Vagina (tissue), 2 donors: ENCODE data around the gene FOXD1. TPM values are rescaled to one million over a fixed set of nuclear protein-coding genes. Genes with fewer than 3 reads are reported as not detected.

ENCODE experiments used
- DNase-seq, 2 donors: peaks; one replicate each; pipeline ENCODE4 v3.0.0-alpha.2; 2017; ENCODE audit errors: extremely low spot score in 2 of 2
- H3K27ac ChIP-seq: fragments of 200-600 bp; sonication (generic); one replicate; pipeline ENCODE4 v1.5.1; 2019
- H3K27me3 ChIP-seq: fragments of 200-600 bp; sonication (generic); one replicate; pipeline ENCODE4 v1.5.1; 2019
- H3K36me3 ChIP-seq, 2 donors: fragments of 200-600 bp; sonication (generic); one replicate each; pipeline ENCODE4 v1.5.1; 2017 to 2019
- H3K4me1 ChIP-seq: fragments of 200-600 bp; sonication (generic); one replicate; pipeline ENCODE4 v1.5.1; 2019
- H3K4me3 ChIP-seq, 2 donors: fragments of 200-600 bp; sonication (generic); 1 replicate in 1 of 2; 2 replicates in 1 of 2; pipeline ENCODE4 v1.5.1; 2016 to 2019
- H3K9me3 ChIP-seq: fragments of 200-600 bp; sonication (generic); one replicate; pipeline ENCODE4 v1.5.1; 2019
- POLR2A ChIP-seq, 2 donors: fragments of 450-650 bp; IDR thresholded peaks; one replicate each; pipeline ENCODE4 v1.6.1; 2017; ENCODE audit warnings: antibody characterized with exemption in 2 of 2, mild to moderate bottlenecking in 2 of 2, moderate library complexity in 2 of 2
- POLR2AphosphoS5 ChIP-seq, 2 donors: sonication (generic); formaldehyde crosslinking; IDR thresholded peaks; one replicate each; pipeline ENCODE4 v1.9.0; 2017; ENCODE audit warnings: antibody characterized with exemption in 2 of 2, mild to moderate bottlenecking in 2 of 2, low read depth in 1 of 2; ENCODE audit not compliant: insufficient read depth in 1 of 2
- intact Hi-C: fragments of 100-400 bp; cut with DNase I; formaldehyde crosslinking; loops from one replicate; pipeline ENCODE4 v1.15.1; 2023
- total RNA-seq: library from RNA; depleted of rRNA; stranded (reverse); fragments of >200 nt; gene quantifications from one replicate; pipeline ENCODE4 v1.2.3, GENCODE V29; 2016
- TF ChIP-seq, protein P1 (sequence below), 3 experiments: fragments of 450-650 bp in 2 of 3; fragments of 200-600 bp in 1 of 3; sonication (generic) in 1 of 3; IDR thresholded peaks; one replicate each; pipeline ENCODE4 v1.5.1; 2017 to 2019; ENCODE audit warnings: antibody characterized with exemption in 3 of 3, mild to moderate bottlenecking in 2 of 3, moderate library complexity in 2 of 3

The FOXD1 gene
- total RNA-seq, 1 donor from 2014 or later, result not detected

DNA sequence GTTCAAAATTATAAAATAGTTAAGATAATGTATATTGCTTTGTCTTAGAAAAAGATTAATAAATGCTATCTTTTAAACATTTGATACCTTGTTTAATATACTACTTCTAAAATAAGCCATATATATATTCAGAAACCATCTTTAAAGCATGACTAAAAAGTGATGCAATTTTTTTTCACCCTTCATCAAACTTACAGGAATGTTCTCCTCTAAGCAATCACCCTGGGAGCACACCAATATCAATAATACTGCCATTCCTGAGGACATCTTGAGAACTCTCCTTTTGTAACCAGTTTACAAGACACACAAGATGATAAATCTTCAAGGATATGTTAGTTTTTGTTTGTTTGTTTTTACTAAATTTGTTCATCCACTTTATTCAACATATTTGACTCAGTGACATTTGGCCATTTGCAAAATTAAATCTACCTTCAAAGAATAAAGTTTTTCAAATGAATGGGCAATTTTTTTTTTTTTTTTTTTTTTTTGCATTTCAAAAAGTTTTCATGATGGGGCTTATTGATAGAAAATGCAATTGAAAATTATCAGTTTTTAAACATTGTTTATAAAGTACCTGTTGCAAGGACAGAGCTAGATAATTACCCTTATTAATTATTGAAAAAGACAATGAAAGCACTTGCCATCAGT is 17.2 kb downstream of the FOXD1 start:
- peaks cover 6% of the 10 kb centered on the region for H3K4me1 ChIP-seq
- TF ChIP-seq POLR2A (IDR thresholded peaks at IDR 0.05), result no peak
- H3K9me3 ChIP-seq, result no peaks in the 10 kb centered on the region
- H3K4me3 ChIP-seq, result no peak overlapping the region
- peaks cover 4% of the 10 kb centered on the region for H3K27me3 ChIP-seq
- H3K27ac ChIP-seq, result no peak overlapping the region
- H3K36me3 ChIP-seq, result no peaks in the 10 kb centered on the region
- intact Hi-C loops, result no loop called here
- no peak for DNase-seq

GRCh38 chr5:73426034-73426433 is 22.5 kb downstream of the FOXD1 start:
- Histone ChIP-seq H3K4me3 (no peak overlapping the region), H3K27me3 (no peaks in the 10 kb centered on the region), H3K27ac (no peak overlapping the region), H3K4me1 (no peaks in the 10 kb centered on the region), H3K9me3 (no peaks in the 10 kb centered on the region), H3K36me3 (no peaks in the 10 kb centered on the region)
- no peak for DNase-seq
- no peak for TF ChIP-seq POLR2AphosphoS5 (IDR thresholded peaks at IDR 0.05; ENCODE audit: insufficient read depth in 1 of 2, low read depth in 1 of 2)
- TF ChIP-seq POLR2A (IDR thresholded peaks at IDR 0.05), result no peak
- TF ChIP-seq, protein P1, sequence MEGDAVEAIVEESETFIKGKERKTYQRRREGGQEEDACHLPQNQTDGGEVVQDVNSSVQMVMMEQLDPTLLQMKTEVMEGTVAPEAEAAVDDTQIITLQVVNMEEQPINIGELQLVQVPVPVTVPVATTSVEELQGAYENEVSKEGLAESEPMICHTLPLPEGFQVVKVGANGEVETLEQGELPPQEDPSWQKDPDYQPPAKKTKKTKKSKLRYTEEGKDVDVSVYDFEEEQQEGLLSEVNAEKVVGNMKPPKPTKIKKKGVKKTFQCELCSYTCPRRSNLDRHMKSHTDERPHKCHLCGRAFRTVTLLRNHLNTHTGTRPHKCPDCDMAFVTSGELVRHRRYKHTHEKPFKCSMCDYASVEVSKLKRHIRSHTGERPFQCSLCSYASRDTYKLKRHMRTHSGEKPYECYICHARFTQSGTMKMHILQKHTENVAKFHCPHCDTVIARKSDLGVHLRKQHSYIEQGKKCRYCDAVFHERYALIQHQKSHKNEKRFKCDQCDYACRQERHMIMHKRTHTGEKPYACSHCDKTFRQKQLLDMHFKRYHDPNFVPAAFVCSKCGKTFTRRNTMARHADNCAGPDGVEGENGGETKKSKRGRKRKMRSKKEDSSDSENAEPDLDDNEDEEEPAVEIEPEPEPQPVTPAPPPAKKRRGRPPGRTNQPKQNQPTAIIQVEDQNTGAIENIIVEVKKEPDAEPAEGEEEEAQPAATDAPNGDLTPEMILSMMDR (IDR thresholded peaks at IDR 0.05), result no peak
- intact Hi-C loops, result no loop called here

GRCh38 chr5:73424556-73424977 is 24.0 kb downstream of the FOXD1 start:
- intact Hi-C loops, result no loop called here
- Histone ChIP-seq H3K36me3 (no peaks in the 10 kb centered on the region), H3K9me3 (no peaks in the 10 kb centered on the region), H3K4me3 (no peak overlapping the region), H3K27me3 (no peaks in the 10 kb centered on the region), H3K4me1 (peaks cover 8% of the 10 kb centered on the region), H3K27ac (no peak overlapping the region)
- TF ChIP-seq, protein P1 (IDR thresholded peaks at IDR 0.05), result no peak
- TF ChIP-seq POLR2A (IDR thresholded peaks at IDR 0.05), result no peak
- no peak for TF ChIP-seq POLR2AphosphoS5 (IDR thresholded peaks at IDR 0.05; ENCODE audit: insufficient read depth in 1 of 2, low read depth in 1 of 2)
- DNase-seq, result no peak

- H3K27ac ChIP-seq, result no peak overlapping the region
- TF ChIP-seq POLR2A (IDR thresholded peaks at IDR 0.05) (no peak), POLR2AphosphoS5 (IDR thresholded peaks at IDR 0.05; ENCODE audit: insufficient read depth in 1 of 2, low read depth in 1 of 2) (no peak)
- TF ChIP-seq, protein P1 (IDR thresholded peaks at IDR 0.05), result no peak
- no peaks in the 10 kb centered on the region for H3K9me3 ChIP-seq
- H3K4me1 ChIP-seq, result peaks cover 14% of the 10 kb centered on the region
- DNase-seq, result no peak
- intact Hi-C loops, result no loop called here
- H3K4me3 ChIP-seq, result no peak overlapping the region
- H3K36me3 ChIP-seq, result no peaks in the 10 kb centered on the region
- no peaks in the 10 kb centered on the region for H3K27me3 ChIP-seq
These were observed 26.4 kb downstream of the FOXD1 start for GRCh38 chr5:73422164-73422563.

GRCh38 chr5:73420666-73421065 is 27.9 kb downstream of the FOXD1 start:
- no peak for DNase-seq
- Histone ChIP-seq H3K27ac (no peak overlapping the region), H3K36me3 (no peaks in the 10 kb centered on the region), H3K9me3 (no peaks in the 10 kb centered on the region), H3K4me1 (peaks cover 14% of the 10 kb centered on the region), H3K27me3 (no peaks in the 10 kb centered on the region), H3K4me3 (no peak overlapping the region)
- intact Hi-C loops, result no loop called here
- TF ChIP-seq, protein P1 (IDR thresholded peaks at IDR 0.05), result no peak
- TF ChIP-seq POLR2AphosphoS5 (IDR thresholded peaks at IDR 0.05; ENCODE audit: insufficient read depth in 1 of 2, low read depth in 1 of 2) (no peak), POLR2A (IDR thresholded peaks at IDR 0.05) (no peak)
